CD4-positive, alpha-beta T cell (primary cell): ENCODE results near the gene BCL11B. TPM values are rescaled to one million over a fixed set of nuclear protein-coding genes. Genes with fewer than 3 reads are reported as not detected.

Experiments
- ATAC-seq: fragments of 200-7000 bp; cut with Tn5 transposase; one replicate; pipeline ENCODE4 v1.10.0; 2022; ENCODE audit warnings: mild to moderate bottlenecking; ENCODE audit not compliant: poor library complexity
- CTCF ChIA-PET: fragments of 350-600 bp; sonication (Branson Sonifier 250); formaldehyde crosslinking; loops from one replicate; lab custom pipeline; 2021; ENCODE audit warnings: antibody characterized with exemption, inconsistent platforms; lab: Charles Lee
- POLR2A ChIA-PET: fragments of 350-600 bp; sonication (Branson Sonifier 250); formaldehyde crosslinking; loops from one replicate; lab custom pipeline; 2021; ENCODE audit warnings: antibody characterized with exemption, inconsistent platforms; lab: Charles Lee
- DNase-seq, 14 experiments: peaks; one replicate each; pipeline ENCODE4 v3.0.0-alpha.2; 2013 to 2020; ENCODE audit warnings: mixed read lengths in 2 of 14
- H3K27ac ChIP-seq, 2 donors: one replicate each; pipeline versions ENCODE4 v1.5.1 to v1.7.0; 2013; ENCODE audit warnings: low read length in 2 of 2, low read depth in 1 of 2, mild to moderate bottlenecking in 1 of 2
- H3K27me3 ChIP-seq, 2 experiments: 1 replicate in 1 of 2; 2 replicates in 1 of 2; pipeline versions ENCODE4 v1.6.1 to v1.7.0; 2013; ENCODE audit warnings: low read length in 2 of 2, control low read depth in 1 of 2, mild to moderate bottlenecking in 1 of 2, moderate library complexity in 1 of 2; ENCODE audit not compliant: insufficient read depth in 2 of 2, control insufficient read depth in 1 of 2
- H3K36me3 ChIP-seq: one replicate; pipeline ENCODE4 v1.6.1; 2013; ENCODE audit warnings: low read length, control low read depth; ENCODE audit not compliant: insufficient read depth
- H3K4me1 ChIP-seq: one replicate; pipeline ENCODE4 v1.6.1; 2013; ENCODE audit warnings: low read length, control low read depth; ENCODE audit not compliant: insufficient read depth
- H3K4me3 ChIP-seq: one replicate; pipeline ENCODE4 v1.5.1; 2013; ENCODE audit warnings: mild to moderate bottlenecking, low read length, moderate library complexity
- H3K9me3 ChIP-seq, 2 experiments: 1 replicate in 1 of 2; 2 replicates in 1 of 2; pipeline versions ENCODE4 v1.6.1 to v1.7.0; 2013; ENCODE audit warnings: low read length in 2 of 2, mild to moderate bottlenecking in 2 of 2, control low read depth in 1 of 2, moderate library complexity in 1 of 2; ENCODE audit not compliant: control insufficient read depth in 1 of 2, insufficient read depth in 1 of 2
- H3K27ac Mint-ChIP-seq: one replicate; pipeline ENCODE4 v1.8.0; 2020; ENCODE audit warnings: mixed read lengths
- H3K27me3 Mint-ChIP-seq: one replicate; pipeline ENCODE4 v1.8.0; 2021; ENCODE audit warnings: mixed read lengths
- H3K36me3 Mint-ChIP-seq: one replicate; pipeline ENCODE4 v1.8.0; 2021; ENCODE audit warnings: low read depth, mixed read lengths
- H3K4me1 Mint-ChIP-seq: one replicate; pipeline ENCODE4 v1.8.0; 2021; ENCODE audit warnings: low read depth, mixed read lengths
- H3K4me3 Mint-ChIP-seq: one replicate; pipeline ENCODE4 v1.8.0; 2020; ENCODE audit warnings: mild to moderate bottlenecking, mixed read lengths
- H3K9me3 Mint-ChIP-seq: one replicate; pipeline ENCODE4 v1.8.0; 2020; ENCODE audit warnings: mixed read lengths
- CTCF ChIP-seq: fragments of 200-600 bp; IDR thresholded peaks from one replicate; pipeline ENCODE4 v1.8.0; 2022; ENCODE audit warnings: antibody characterized with exemption, mild to moderate bottlenecking
- intact Hi-C, 2 experiments: fragments of 100-400 bp; cut with DNase I in 1 of 2; cut with micrococcal nuclease in 1 of 2; formaldehyde crosslinking; loops; one replicate each; pipeline versions ENCODE4 v1.15.1 to v1.9.0; 2023 to 2025; cut with DNase I, micrococcal nuclease
- total RNA-seq, 174 experiments: library from RNA in 2 of 174; stranded (reverse) in 2 of 174; gene quantifications; one replicate each; pipeline ENCODE4 v1.2.3 and lab custom pipeline; 2021 to 2026

The BCL11B gene
- total RNA-seq, 2 experiments from 2014 or later = 244 to 254 TPM

DNA sequence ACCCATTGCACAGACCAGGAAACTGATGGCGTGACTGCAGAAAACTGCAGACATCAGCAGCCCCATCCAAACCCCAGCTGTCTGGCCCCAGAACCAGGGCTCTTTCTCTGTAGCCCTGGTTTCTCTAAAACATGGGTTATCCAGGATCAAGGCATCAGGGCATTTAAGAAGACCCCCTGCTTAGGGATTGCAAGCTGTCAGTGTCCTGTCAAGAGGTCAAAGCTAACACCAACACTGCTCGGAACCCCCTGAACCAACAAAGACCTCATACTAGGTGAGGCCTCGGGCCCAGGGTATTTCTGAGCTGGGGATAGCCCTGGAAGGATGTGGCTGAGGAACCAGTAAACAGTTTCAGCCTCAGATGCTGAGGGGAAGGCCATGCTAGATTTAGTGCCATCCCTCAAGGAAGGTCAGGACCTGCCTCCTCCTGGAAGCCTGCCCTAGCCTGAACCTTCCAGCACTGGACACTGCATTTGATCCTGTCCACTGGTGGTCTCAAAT is 39.2 kb downstream of the BCL11B start:
- H3K36me3 Mint-ChIP-seq = peaks cover 90% of the 10 kb centered on the region
- Histone ChIP-seq H3K9me3 (no peaks in the 10 kb centered on the region), H3K36me3 (peaks cover 65% of the 10 kb centered on the region), H3K27ac (peak overlapping the region; percentile 95 to 97), H3K4me1 (peaks cover 100% of the 10 kb centered on the region), H3K27me3 (no peaks in the 10 kb centered on the region), H3K4me3 (peak overlapping the region; percentile 43)
- peaks cover 96% of the 10 kb centered on the region for H3K4me1 Mint-ChIP-seq
- TF ChIP-seq CTCF = no peak
- no peaks in the 10 kb centered on the region for H3K27me3 Mint-ChIP-seq
- peak overlapping the region; percentile 94 for H3K4me3 Mint-ChIP-seq
- intact Hi-C loops = loop anchor here in 1 of 2 experiments (5.0 kb wide), 2 partner anchors 35 to 40 kb away; no protein-coding TSS in a partner anchor
- ChIA-PET POLR2A (interaction anchor here (1.2 to 83.0 kb wide), 4 partner anchors 11 to 1097 kb away, joined by 4 to 4389 read pairs (median 2198); partner anchors contain the start of gene BCL11B), CTCF (interaction anchor here (1.2 to 14.7 kb wide), 5 partner anchors 10 to 44 kb away, joined by 3 to 179 read pairs (median 6); no protein-coding TSS in a partner anchor)
- no peak for ATAC-seq
- DNase-seq = peak in 3 of 14 experiments; percentile 61 to 72 (median 71)
- no peaks in the 10 kb centered on the region for H3K9me3 Mint-ChIP-seq
- H3K27ac Mint-ChIP-seq = peak overlapping the region; percentile 95

DNA sequence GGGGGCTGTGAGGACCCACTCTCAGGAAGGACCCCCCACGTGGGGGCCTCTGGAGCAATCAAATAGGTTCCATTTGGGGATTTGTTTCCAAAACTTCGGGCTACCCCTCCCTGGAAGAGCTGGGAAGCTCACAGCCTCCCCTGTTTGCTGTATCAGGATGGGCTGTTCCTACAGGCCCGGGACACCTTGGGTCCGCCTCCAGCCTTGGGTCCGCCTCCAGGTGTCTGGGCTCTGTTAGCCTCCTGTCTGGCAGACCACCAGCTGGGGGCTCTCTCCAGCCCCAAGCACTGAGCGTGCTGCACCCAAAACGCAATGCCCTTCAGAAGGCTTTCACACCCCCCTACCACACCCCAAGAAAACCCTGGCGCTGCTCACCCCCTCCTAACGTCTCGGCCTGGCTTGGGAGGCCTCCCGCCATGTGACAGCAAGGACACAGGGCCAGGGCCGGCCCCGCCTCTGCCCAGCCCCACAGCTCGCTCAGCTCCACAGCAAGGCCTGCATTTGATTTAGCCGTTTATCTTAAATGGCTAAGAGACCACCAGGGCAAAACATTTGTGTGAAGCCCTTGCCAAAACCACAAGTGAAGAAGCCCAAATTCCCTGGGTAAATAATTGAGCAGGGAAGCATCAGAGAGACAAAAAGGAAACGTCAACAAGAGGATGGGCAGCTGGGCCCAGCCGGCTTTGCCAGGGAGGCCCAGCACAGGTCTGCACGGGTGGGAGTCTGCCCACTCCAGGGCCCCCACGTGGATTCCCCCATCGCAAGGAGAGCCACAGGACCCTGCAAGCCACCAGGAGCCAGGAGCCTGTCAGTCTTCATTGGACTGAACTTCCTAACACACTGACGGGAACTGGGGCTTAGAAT is 39.9 kb downstream of the BCL11B start:
- intact Hi-C loops = loop anchor here (2.0 to 5.0 kb wide), 3 partner anchors 35 to 40 kb away; no protein-coding TSS in a partner anchor
- H3K27me3 ChIP-seq = no peaks in the 10 kb centered on the region

More for the DNA sequence above, 39.9 kb downstream of the BCL11B start:
- no peak for TF ChIP-seq CTCF
- Mint-ChIP-seq H3K4me3 (peak overlapping the region; percentile 94), H3K27me3 (no peaks in the 10 kb centered on the region), H3K4me1 (peaks cover 96% of the 10 kb centered on the region), H3K27ac (peak overlapping the region; percentile 95), H3K36me3 (peaks cover 90% of the 10 kb centered on the region), H3K9me3 (no peaks in the 10 kb centered on the region)
- H3K36me3 ChIP-seq = peaks cover 65% of the 10 kb centered on the region
- ChIA-PET CTCF (interaction anchor here (1.2 to 14.7 kb wide), 6 partner anchors 18 to 43 kb away, joined by 3 to 179 read pairs (median 8); no protein-coding TSS in a partner anchor), POLR2A (interaction anchor here (1.2 to 83.0 kb wide), 3 partner anchors 12 to 1096 kb away, joined by 4 to 4389 read pairs (median 4389); partner anchors contain the start of gene BCL11B)
- H3K4me1 ChIP-seq = peaks cover 100% of the 10 kb centered on the region
- DNase-seq (peak in 5 of 14 experiments; percentile 36 to 72 (median 54)), ATAC-seq (no peak)
- no peaks in the 10 kb centered on the region for H3K9me3 ChIP-seq
- H3K4me3 ChIP-seq = peak overlapping the region; percentile 43
- H3K27ac ChIP-seq = peak overlapping the region; percentile 95 to 97
